Activated CD4-positive, CD25-positive, alpha-beta regulatory T cell (primary cell): ENCODE measurements around the gene TMEM50A.
"Not testable (repeated sequence)": the region's sequence is repeated elsewhere in the genome, so short reads cannot be mapped to it uniquely, and the experiment has no call there.

ENCODE experiments used
- DNase-seq, 4 experiments: peaks; one replicate each; lab custom pipeline; 2025; lab: John Stamatoyannopoulos, UW

TMEM50A gene

DNA sequence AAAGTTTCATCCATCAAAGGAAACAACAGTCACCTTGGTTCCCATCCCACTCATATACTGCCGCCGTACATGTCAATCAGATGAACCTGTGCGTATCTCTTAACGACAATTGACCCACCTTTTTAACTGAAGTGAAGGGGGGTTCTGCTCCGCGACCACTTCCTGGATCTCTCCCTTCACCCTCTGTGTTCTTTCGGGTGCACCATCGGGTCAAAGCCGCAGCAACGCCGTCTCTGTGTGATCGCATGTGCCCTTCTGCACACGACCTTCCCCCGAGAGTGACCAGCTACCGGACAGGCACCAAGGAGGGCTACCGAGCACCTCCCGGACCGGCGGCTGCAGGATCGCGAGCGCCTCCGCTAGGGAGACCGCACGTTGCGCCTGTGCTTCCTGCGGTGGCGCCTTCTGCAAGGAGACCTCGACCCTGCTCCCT, 1.2 kb upstream of the TMEM50A start:
- not testable (repeated sequence) for DNase-seq

DNA sequence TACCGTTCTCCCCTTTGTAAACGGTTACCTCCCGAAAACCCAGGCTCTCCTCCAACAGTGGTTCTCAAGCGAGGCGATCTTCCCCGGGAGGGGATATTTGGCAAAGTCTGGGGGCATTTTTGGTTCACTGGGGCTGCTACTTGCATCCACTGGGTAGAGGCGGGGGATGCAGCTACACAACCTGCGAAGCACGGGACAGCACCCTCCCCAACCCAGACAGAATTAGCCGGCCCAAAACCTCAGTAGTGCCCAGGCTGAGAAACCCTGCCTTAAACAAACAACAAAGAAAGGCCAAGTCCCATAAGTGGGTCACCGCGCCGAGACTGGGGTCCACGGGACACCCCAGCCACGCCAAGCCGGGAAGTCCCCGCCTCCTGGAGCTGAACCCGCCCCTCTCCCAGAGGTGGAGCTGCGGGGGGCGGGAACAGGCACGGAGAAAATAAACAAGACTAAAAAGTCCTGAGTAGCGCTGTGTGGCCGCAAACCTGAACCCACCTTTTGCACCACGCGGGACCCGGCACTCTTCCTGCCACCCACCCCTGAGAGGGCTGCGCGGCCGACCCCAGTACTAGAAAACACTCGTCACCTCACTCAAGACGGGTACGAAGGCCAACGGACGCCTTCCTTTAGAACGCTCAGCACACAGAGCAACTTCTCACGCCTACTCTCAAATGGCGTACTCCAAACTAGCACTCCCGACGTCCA, 499 bp upstream of the TMEM50A start:
- not testable (repeated sequence) for DNase-seq

DNA sequence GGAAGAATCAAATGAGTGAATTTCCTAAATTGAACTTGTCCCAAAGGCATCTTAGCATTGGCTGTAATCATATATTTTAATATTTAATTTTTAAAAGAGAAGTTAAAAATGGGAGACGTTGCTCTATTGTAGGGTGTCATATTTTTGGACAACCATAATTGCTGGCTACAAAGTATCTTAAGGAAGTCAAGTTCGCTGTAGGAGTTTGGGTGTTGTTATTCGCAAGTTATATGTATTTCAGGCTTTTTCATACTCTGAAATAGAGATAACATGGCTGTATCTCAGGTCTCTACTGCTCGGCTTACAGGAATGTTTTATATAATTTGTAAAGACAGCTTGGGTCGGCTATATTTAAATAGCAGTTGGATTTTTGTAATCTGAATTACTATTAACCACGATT, 852 bp downstream of the TMEM50A start:
- no peak for DNase-seq

DNA sequence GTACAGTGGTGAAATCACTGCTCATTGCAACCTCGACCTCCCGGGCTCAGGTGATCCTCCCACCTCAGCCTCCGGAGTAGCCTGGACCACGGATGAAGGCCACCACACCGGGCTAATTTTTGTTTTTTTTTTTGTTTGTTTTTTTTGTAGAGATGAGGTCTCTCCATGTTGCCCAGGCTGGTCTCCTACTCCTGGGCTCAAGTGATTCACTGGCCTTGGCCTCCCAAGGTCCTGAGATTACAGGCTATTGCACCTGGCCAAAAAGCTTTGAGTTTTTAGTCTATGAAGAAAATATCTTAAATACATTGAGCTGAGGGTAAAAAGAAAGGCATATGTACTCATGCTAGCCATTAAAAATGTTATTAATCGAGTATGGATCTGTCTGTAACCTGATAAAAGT, 3.6 kb downstream of the TMEM50A start:
- DNase-seq = no peak

DNA sequence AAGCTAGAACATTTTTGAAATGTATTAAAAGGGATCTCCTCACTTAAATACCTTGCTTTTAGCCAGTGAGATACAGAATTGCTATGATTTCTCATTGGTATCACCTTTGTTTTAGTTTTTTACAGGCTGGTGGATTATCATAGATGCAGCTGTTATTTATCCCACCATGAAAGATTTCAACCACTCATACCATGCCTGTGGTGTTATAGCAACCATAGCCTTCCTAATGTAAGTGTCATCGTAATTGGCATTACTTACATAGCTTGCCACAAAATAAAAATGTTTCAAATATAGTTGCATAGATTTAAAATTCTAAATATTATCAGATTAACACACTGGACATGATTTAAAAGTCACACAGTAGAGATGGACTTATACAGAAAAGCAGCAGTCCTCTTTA, 4.7 kb downstream of the TMEM50A start:
- DNase-seq = no peak

DNA sequence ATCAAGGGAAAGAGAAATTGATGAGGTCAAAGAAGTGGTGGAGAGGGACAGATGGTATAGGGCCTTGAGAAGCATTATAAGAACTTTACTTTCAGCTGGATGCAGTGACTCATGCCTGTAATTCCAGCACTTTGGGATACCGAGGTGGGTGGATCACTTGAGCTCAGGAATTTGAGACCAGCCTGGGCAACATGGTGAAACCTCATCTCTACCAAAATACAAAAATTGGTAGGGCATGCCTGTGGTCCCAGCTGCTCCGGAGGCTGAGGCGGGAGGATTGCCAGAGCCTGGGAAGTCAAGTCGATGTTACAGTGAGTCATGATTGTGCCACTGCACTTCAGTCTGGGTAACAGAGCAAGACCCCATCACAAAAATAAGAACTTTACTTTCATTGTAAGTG, 5.7 kb downstream of the TMEM50A start:
- DNase-seq = no peak

DNA sequence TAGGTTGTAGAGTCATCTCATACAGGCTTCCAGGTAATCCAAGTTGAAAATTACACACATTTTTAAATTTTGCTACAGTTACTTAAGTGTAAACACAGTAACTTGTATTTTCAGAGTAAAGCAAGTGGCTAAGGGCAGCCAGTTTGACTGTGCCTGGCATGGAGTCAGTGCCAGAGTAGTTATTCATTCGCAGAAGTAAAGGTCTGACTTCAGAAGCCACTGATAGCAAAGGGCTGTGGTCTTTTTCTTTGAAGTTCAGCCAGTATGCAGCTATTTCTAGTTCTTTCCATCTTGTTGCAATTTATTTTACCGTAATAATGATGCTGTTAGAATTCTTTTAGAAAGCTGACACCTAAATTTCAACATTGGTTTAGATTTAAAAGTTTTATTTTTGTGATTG, 9.4 kb downstream of the TMEM50A start:
- DNase-seq = no peak

DNA sequence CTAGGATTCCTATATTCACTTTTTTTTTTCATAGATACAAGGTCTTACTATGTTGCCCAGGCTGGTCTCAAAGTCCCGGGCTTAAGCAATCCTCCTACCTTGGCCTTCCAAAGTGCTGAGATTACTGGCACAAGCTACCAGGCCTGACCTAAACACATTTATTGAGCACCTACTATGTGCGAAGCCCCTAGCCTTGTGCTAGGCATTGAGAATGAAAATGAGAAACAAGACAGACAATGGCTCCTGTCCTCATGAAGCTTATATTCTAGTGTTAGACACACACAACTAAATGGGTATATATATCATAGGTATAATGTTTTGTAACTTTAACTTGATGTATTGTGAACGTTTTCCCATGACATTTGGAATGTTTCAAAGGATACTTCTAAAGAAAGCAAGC, 11.5 kb downstream of the TMEM50A start:
- no peak for DNase-seq

DNA sequence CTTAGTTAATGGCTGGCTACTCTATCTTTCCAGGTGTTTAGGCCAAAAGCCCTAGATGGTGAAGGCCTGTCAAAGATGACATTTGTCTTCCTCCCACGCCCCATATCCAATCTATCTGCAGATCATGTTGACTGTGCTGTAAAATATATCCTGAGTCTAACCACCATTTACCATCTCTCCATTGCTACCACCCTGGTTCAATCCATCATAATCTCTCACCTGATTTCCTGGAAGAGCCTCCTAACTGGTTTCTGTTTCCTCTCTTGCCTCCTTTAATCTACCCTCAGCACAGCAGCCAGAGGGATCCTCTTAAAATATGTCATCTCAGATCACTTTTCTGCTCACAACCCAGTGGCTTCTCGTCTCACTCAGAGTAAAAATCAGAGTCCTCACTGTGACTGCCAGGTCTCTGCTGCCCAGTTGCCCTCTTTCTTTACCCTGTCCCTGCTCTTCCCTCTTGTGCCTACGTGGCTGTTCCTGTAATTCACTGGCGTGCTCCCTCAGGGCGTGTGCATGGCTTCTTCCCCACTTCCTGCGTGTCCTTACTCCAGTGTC, 17.8 kb downstream of the TMEM50A start:
- no peak for DNase-seq

DNA sequence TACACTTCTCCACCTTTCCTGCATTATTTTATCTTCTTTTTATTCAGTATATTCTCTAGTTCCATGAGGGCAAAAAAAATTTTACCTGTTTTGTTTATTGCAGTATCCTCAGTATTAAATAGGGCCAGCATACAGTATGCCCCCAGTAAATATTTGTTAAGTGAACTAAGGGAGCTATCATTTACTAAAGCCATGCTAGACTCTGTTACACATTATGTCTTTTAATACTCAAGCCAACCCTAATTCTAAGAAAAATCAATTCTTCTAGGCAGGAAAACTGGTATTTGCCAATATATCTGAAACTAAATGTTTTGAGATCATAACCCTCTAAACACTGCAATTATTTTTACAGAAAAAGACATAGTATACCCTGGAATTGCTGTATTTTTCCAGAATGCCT, 18.3 kb downstream of the TMEM50A start:
- no peak for DNase-seq

DNA sequence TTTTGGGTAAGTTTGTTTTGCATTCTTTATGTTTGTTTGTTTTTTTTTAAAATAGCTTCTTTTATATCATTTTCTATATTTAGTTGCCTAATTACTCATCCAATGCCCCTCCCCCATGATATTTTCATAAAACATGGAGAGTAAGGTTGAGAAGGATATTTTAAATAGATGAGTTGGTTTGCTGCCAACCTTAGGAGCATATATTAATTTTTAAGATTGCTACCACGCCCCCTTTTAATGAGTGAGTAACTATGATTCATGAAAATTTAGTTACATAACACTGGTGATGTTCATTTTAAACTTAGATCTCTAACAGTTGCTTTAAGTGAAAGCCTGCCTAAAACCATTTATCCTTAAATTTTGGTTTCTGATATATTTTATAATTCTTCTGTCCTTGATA, 18.7 kb downstream of the TMEM50A start:
- no peak for DNase-seq

DNA sequence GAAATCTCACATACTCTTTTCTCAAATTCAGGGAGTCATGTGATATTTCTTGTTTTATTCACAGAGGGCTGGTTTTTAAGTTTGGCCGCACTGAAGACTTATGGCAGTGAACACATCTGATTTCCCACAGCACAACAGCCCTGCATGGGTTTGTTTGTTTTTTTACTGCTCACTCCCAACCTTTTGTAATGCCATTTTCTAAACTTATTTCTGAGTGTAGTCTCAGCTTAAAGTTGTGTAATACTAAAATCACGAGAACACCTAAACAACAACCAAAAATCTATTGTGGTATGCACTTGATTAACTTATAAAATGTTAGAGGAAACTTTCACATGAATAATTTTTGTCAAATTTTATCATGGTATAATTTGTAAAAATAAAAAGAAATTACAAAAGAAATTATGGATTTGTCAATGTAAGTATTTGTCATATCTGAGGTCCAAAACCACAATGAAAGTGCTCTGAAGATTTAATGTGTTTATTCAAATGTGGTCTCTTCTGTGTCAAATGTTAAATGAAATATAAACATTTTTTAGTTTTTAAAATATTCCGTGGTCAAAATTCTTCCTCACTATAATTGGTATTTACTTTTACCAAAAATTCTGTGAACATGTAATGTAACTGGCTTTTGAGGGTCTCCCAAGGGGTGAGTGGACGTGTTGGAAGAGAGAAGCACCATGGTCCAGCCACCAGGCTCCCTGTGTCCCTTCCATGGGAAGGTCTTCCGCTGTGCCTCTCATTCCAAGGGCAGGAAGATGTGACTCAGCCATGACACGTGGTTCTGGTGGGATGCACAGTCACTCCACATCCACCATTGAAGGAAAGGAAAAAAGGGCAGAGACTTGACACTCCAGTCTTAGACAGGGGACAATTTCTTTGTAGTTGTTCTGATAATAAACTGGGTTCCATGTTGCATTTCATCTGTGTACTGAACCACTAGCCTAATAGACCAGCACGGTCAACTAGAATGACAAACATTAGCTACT, 22.8 kb downstream of the TMEM50A start:
- no peak for DNase-seq

DNA sequence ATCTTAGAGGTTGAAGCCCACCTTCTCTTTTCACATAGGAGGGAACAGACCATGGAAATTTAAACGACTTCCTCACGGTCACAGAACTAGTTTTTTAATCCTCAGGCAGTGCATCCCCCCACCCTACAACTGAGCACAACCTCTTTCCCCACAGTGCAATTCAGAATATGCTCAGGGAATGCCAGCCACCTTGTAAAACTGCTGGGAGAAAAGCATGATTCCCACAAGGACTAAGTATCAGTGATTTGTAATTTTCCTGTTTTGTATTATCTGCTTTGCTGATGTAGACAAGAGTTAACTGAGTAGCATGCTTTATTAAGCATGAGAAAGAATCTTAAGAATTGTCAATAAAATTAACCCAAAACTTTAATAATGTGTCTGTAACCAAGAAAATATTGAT, 23.8 kb downstream of the TMEM50A start:
- no peak for DNase-seq

DNA sequence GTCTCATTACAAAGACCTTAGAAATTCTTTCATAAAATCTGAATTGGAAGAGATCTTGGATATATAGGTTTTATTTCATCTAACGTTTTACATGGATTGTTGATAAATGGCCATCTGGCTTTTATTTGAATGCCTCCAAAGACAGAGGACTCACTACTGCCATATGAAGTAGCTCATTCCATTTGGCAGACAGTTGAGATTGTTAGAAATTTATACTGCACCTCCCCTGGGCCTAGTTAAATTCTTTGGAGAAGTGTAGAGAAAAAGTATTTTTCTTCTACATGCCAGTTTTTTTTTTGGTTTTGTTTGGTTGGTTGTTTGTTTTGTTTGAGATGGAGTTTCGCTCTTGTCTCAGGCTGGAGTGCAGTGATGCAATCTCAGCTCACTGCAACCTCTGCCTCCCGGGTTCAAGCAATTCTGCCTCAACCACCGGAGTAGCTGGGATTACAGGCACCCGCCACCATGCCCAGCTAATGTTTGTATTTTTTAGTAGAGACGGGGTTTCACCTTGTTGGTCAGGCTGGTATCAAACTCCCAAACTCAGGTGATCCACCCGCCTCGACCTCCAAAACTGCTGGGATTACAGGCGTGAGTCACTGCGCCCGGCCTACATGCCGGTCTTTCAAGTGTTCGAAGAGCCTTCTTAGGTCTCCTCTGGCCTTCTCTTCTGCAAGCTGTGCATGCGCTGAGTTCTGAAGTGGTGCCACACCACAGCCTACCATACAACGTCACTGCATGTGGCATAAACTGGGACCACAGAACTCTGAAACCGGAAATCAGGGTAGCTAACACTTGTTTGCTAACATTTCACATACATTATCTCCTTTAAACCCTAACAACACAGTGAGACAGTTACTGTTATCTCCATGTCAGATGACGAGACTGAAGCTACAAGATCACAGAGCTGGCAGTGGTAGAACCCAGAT, 24.8 kb downstream of the TMEM50A start:
- DNase-seq = not testable (repeated sequence)

DNA sequence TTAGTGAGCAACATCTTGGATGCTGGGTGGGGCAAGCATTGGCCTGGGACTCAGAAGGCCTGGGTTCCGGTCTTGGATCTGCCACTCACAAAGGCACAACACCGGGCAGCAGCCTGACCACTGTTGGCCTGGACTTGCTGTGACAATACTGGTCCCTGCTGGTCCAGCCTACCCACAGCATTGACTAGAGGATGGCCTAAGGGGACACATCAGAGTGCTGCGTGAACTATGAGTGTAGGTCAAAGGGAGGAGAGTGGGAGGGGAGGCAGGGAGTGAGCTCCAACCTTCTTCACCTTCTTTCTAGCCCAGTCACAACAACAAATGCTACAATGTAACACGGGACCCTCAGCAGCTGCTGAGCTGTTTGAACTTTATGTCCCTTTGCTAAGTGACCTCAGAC, 31.1 kb downstream of the TMEM50A start:
- DNase-seq = no peak

DNA sequence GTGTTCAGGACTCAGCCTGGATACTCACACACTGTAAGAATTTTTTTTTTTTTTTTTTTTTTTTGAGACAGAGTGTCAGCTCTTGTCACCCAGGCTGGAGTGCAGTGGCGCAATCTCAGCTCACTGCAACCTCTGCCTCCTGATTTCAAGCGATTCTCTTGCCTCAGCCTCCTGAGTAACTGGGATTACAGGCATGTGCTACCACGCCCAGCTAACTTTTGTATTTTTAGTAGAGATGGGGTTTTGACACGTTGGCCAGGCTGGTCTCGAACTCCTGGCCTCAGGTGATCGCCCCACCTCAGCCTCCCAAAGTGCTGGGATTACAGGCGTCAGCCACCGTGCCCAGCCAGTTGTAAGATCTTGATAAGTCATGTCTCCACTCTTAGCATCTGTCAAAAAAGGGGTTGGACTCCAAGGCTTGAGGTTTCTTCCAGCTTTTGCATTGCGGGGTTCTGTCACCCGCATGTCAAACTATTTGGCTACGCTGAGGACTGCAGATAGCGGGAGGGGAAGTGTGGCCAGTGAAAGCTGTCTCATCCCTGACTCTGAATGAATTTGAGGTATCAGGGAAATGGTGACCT, 31.6 kb downstream of the TMEM50A start:
- not testable (repeated sequence) for DNase-seq

DNA sequence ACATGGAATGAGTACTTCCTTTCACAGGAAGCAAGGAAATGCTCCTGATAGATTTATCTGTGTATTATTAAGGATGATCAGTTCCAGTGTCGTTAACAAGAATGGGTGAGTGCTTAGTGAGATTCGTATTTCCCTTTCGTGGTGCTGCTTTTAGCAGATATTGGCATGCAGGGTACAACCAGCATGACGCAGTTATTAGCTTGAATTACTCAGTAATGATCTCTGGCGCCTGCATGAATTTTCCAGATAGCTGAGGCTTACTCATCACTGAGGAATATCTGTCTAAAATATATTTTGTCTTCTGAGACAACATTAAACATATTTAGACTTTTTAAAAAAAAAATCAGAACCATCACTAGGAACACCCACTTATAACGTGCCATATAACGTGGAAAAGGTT, 33.6 kb downstream of the TMEM50A start:
- not testable (repeated sequence) for DNase-seq

DNA sequence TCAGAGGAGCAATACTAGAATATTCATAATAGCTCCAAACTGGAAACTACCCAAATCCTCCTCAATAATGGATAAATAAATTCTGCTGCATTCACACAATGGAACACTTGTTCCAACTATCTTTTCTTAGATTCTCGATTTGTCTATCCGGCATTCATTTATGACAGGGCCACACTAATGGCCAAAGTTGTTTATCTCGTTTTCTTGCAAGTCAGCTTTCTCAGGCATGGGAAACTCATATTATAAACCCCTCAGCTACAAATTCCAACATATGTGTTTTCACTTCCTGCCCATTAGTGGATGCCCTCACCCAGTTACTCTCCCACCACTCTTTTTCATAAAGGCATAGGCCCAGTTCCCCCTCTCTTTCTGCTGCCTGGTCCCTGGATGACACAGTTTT, 40.2 kb downstream of the TMEM50A start:
- not testable (repeated sequence) for DNase-seq

DNA sequence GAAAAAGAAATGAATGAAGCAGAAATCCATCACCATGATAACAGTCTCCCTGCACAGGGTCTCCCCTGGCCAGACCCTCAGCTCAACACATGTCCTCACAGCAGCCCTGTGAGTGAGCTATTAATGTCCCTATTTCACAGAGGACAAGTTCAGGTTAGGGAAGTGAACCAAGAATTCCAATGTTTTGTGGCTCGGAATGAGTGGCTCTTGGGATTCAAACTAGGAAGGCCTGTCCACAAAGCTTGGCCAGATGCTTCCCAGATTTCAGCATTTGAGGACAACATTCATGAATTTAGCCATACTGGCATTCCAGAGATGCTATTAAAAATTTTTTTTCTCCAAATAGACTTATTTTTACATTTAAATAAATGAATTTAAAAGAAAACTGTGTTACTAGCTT, 44.4 kb downstream of the TMEM50A start:
- DNase-seq = not testable (repeated sequence)

DNA sequence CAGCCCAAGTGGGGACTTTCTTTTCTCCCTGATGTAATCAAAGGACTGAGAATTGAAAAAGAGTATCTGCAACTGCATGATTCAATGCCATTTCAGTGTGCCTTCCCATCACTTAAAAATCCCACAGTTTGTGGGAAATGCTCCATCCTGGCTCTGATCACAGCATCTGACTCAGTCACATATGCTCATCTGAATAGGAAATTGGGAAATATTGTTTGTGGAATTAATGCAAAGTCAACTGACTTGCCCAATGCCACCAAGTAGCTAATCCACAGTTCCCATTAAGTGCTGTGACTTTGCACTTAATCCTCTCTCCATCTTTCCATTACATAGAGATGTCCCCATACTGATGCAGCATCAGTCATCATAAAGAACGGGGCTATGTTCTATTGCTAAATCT, 45.0 kb downstream of the TMEM50A start:
- DNase-seq = not testable (repeated sequence)

DNA sequence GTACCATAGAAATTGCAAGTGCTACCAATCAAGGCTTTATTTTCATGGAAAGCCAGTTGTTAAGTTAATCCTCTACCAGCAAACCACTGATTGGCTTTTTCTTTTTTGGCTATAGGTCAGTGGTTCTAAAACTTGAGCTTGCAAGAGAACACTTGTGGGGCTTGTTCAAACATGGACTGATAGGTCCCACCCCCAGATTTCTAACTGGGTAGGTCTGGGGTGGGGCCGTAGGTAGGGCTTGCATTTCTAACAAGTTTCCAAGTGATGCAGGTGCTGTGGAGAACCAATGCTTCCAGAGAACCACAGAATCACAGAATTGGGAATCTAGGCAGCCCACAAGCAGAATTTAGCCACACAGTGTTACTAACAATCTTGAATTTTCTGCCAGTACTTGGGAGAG, 45.7 kb downstream of the TMEM50A start:
- DNase-seq = not testable (repeated sequence)
